PC-9 (cell line): ENCODE measurements around the gene ABAT. TPM values are rescaled to one million over a fixed set of nuclear protein-coding genes. Genes with fewer than 3 reads are reported as not detected.

Experiments
- BruUV-seq: library from RNA; stranded (reverse); fragments of 400-500 nt; replicated peaks from 2 replicates; lab custom pipeline; 2021; lab: Mats Ljungman, UMichigan
- CTCF ChIA-PET: fragments of 300-600 bp; sonication (Branson Sonifier 250); formaldehyde crosslinking; loops from one replicate; lab custom pipeline; 2022; ENCODE audit warnings: antibody characterized with exemption; lab: Charles Lee
- POLR2A ChIA-PET: fragments of 300-600 bp; sonication (Branson Sonifier 250); formaldehyde crosslinking; loops from one replicate; lab custom pipeline; 2022; ENCODE audit warnings: antibody characterized with exemption; ENCODE audit not compliant: unreplicated experiment; lab: Charles Lee
- DNase-seq, 2 experiments: peaks; one replicate each; pipeline versions ENCODE4 v3.0.0 to v3.0.0-alpha.2; 2015 to 2022; ENCODE audit warnings: mixed read lengths in 1 of 2
- H2AFZ ChIP-seq: fragments of 200-600 bp; sonication (generic); 2 replicates; pipeline ENCODE4 v1.8.1; 2017; ENCODE audit warnings: antibody characterized with exemption
- H3F3A ChIP-seq: fragments of 200-600 bp; sonication (generic); 2 replicates; pipeline ENCODE4 v1.8.1; 2017; ENCODE audit warnings: antibody characterized with exemption, mild to moderate bottlenecking, low read depth; ENCODE audit not compliant: insufficient read depth
- H3K27ac ChIP-seq: fragments of 200-600 bp; sonication (generic); 2 replicates; pipeline ENCODE4 v1.6.1; 2016; ENCODE audit warnings: mixed run types
- H3K27me3 ChIP-seq: fragments of 200-600 bp; sonication (generic); 2 replicates; pipeline ENCODE4 v1.6.1; 2016; ENCODE audit warnings: low read depth, mixed run types; ENCODE audit not compliant: insufficient read depth
- H3K36me3 ChIP-seq: fragments of 200-600 bp; sonication (generic); 2 replicates; pipeline ENCODE4 v1.6.1; 2016; ENCODE audit warnings: low read depth, mixed run types
- H3K4me1 ChIP-seq: fragments of 200-600 bp; sonication (generic); replicated peaks from 2 replicates; pipeline ENCODE4 v1.6.1; 2016; ENCODE audit warnings: mixed run types; ENCODE audit not compliant: insufficient read depth
- H3K4me2 ChIP-seq: fragments of 200-600 bp; sonication (generic); 2 replicates; pipeline ENCODE4 v1.6.1; 2017; ENCODE audit warnings: mixed run types
- H3K4me3 ChIP-seq: fragments of 200-600 bp; sonication (generic); 2 replicates; pipeline ENCODE4 v1.6.1; 2016; ENCODE audit warnings: mixed run types
- H3K79me2 ChIP-seq: fragments of 200-600 bp; sonication (generic); 2 replicates; pipeline ENCODE4 v1.6.1; 2017; ENCODE audit warnings: low read depth, mixed run types
- H3K9me2 ChIP-seq: fragments of 200-600 bp; sonication (generic); 2 replicates; pipeline ENCODE4 v1.8.1; 2017; ENCODE audit warnings: mild to moderate bottlenecking; ENCODE audit not compliant: insufficient read depth
- H3K9me3 ChIP-seq: fragments of 200-600 bp; sonication (generic); 2 replicates; pipeline ENCODE4 v1.8.1; 2016; ENCODE audit warnings: low read depth; ENCODE audit not compliant: insufficient read depth
- H4K20me1 ChIP-seq: fragments of 200-600 bp; sonication (generic); 2 replicates; pipeline ENCODE4 v1.8.1; 2017; ENCODE audit not compliant: insufficient read depth
- EZH2 ChIP-seq: fragments of 200-600 bp; sonication (generic); IDR thresholded peaks from 2 replicates; pipeline ENCODE4 v1.8.0; 2017; ENCODE audit warnings: antibody characterized with exemption, low read depth
- intact Hi-C: fragments of 100-400 bp; cut with micrococcal nuclease; formaldehyde crosslinking; loops from one replicate; pipeline ENCODE4 v1.10.0; 2022; ENCODE audit not compliant: unreplicated experiment
- total RNA-seq: library from RNA; stranded (reverse); gene quantifications from 2 replicates; pipeline ENCODE4 v1.2.3, GENCODE V29; 2021
- TF ChIP-seq, protein P1 (sequence below): fragments of 200-600 bp; sonication (generic); conservative IDR thresholded peaks from 2 replicates; pipeline ENCODE4 v1.6.1; 2017; ENCODE audit warnings: mixed run types, antibody characterized with exemption, mild to moderate bottlenecking, moderate library complexity

The ABAT gene
- total RNA-seq, 1 experiment from 2014 or later = 12.9 TPM

DNA sequence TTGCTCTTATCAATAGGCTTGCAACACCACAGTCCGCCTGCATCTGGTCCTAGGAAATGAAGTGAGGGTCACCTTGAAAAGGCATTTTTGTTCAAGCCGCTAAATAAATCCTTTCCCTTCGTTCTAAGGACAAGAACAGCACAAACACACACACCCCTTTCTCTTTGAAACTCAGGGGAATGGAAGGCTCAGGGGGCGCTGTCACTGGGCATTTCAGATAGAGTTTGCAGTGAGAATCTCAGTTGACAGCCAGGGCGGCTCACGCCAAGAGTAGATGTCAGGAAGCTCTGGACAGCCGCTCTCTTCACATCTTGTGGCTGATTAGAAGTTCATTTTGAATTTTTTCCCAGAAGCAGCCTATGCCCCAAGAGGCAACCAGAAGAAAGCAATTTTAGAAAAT is 39.8 kb downstream of the ABAT start:
- CTCF ChIA-PET = no interaction called here

DNA sequence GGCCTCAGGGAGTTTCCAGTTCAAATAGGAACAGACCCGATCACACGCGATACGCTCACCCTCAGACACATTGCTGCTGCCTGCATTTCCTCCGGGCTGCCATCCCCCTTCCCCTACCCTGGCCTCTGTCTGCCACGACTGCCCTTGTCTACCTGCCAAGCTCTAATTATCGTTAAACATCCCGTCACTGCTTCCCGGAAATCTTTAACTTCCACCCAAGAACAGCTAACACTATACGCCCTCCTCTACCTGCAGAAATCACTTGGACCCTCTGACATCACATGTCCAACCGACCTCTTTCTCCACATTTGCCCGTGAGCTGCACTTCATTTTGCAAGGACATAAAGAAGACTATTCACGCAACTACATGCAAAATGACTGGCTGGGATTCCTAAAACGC is 40.4 kb downstream of the ABAT start:
- no peak overlapping the region for H3K4me3 ChIP-seq
- POLR2A ChIA-PET = no interaction called here
- no TSS peak for BruUV-seq
- no peaks in the 10 kb centered on the region for H4K20me1 ChIP-seq
- H3K4me2 ChIP-seq = no peak overlapping the region
- no peaks in the 10 kb centered on the region for H3K79me2 ChIP-seq
- H3K27me3 ChIP-seq = no peaks in the 10 kb centered on the region
- TF ChIP-seq, protein P1, sequence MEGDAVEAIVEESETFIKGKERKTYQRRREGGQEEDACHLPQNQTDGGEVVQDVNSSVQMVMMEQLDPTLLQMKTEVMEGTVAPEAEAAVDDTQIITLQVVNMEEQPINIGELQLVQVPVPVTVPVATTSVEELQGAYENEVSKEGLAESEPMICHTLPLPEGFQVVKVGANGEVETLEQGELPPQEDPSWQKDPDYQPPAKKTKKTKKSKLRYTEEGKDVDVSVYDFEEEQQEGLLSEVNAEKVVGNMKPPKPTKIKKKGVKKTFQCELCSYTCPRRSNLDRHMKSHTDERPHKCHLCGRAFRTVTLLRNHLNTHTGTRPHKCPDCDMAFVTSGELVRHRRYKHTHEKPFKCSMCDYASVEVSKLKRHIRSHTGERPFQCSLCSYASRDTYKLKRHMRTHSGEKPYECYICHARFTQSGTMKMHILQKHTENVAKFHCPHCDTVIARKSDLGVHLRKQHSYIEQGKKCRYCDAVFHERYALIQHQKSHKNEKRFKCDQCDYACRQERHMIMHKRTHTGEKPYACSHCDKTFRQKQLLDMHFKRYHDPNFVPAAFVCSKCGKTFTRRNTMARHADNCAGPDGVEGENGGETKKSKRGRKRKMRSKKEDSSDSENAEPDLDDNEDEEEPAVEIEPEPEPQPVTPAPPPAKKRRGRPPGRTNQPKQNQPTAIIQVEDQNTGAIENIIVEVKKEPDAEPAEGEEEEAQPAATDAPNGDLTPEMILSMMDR = no peak
- TF ChIP-seq EZH2 = no peak
- CTCF ChIA-PET = no interaction called here
- H2AFZ ChIP-seq = no peak overlapping the region
- no peaks in the 10 kb centered on the region for H3K9me2 ChIP-seq
- DNase-seq = no peak
- no peak overlapping the region for H3K27ac ChIP-seq
- H3F3A ChIP-seq = no peaks in the 10 kb centered on the region
- H3K36me3 ChIP-seq = no peaks in the 10 kb centered on the region
- no peaks in the 10 kb centered on the region for H3K4me1 ChIP-seq
- intact Hi-C loops = no loop called here
- H3K9me3 ChIP-seq = no peaks in the 10 kb centered on the region

More for the DNA sequence above, 39.8 kb downstream of the ABAT start:
- H3K27ac ChIP-seq = no peak overlapping the region
- H2AFZ ChIP-seq = no peak overlapping the region
- intact Hi-C loops = no loop called here
- no peak overlapping the region for H3K4me2 ChIP-seq
- H3K9me3 ChIP-seq = no peaks in the 10 kb centered on the region
- H3K79me2 ChIP-seq = no peaks in the 10 kb centered on the region
- no peak for TF ChIP-seq EZH2
- TF ChIP-seq, protein P1 = no peak
- no peaks in the 10 kb centered on the region for H3K4me1 ChIP-seq
- H4K20me1 ChIP-seq = no peaks in the 10 kb centered on the region
- no peak for DNase-seq
- no peaks in the 10 kb centered on the region for H3K9me2 ChIP-seq
- H3K4me3 ChIP-seq = no peak overlapping the region
- no TSS peak for BruUV-seq
- no peaks in the 10 kb centered on the region for H3K36me3 ChIP-seq
- H3F3A ChIP-seq = no peaks in the 10 kb centered on the region
- POLR2A ChIA-PET = no interaction called here
- no peaks in the 10 kb centered on the region for H3K27me3 ChIP-seq

DNA sequence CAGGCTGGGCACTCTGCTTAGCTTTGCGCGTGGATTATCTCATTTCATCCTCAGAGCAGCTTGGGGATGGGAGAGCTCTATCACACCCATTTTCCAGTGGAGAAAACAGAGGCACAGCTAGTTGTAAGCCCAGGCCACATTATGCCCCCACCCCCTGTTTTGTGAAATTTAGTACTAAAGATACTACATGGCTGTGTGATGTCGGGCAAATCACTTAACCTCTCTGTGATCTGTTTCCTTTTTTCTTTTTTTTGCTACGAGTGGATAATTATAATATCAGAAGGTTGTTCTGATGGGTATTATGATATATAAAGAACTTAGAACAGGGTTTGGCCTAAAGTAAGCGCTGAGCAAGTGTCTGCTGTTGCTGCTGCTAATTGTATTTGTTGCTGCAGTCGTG is 41.6 kb downstream of the ABAT start:
- no peak overlapping the region for H2AFZ ChIP-seq
- H4K20me1 ChIP-seq = no peaks in the 10 kb centered on the region
- no peaks in the 10 kb centered on the region for H3K9me3 ChIP-seq
- H3K36me3 ChIP-seq = no peaks in the 10 kb centered on the region
- H3K4me1 ChIP-seq = no peaks in the 10 kb centered on the region
- intact Hi-C loops = no loop called here
- H3K4me2 ChIP-seq = no peak overlapping the region
- no TSS peak for BruUV-seq
- no peak overlapping the region for H3K4me3 ChIP-seq
- H3K27ac ChIP-seq = no peak overlapping the region
- no peaks in the 10 kb centered on the region for H3K79me2 ChIP-seq
- TF ChIP-seq, protein P1 = no peak
- TF ChIP-seq EZH2 = no peak
- H3K27me3 ChIP-seq = no peaks in the 10 kb centered on the region
- H3K9me2 ChIP-seq = no peaks in the 10 kb centered on the region
- ChIA-PET CTCF (no interaction called here), POLR2A (no interaction called here)
- DNase-seq = no peak
- H3F3A ChIP-seq = no peaks in the 10 kb centered on the region
